Fibroblast of lung (primary cell): ENCODE results near the gene SMIM7. TPM values are rescaled to one million over a fixed set of nuclear protein-coding genes. Genes with fewer than 3 reads are reported as not detected.

Experiments used
- DNase-seq, 2 donors: peaks; one replicate each; pipeline versions ENCODE4 v3.0.0 to v3.0.0-alpha.2; 2010; ENCODE audit warnings: low read depth in 2 of 2
- H2AFZ ChIP-seq: 2 replicates; pipeline ENCODE4 v1.5.1; 2012; ENCODE audit warnings: low read length, control low read depth, inconsistent platforms
- H3K27ac ChIP-seq: 2 replicates; pipeline ENCODE4 v1.5.1; 2011; ENCODE audit warnings: low read length, control low read depth; ENCODE audit not compliant: insufficient read depth
- H3K27me3 ChIP-seq: 2 replicates; pipeline ENCODE4 v1.5.1; 2011; ENCODE audit warnings: mild to moderate bottlenecking, low read length; ENCODE audit not compliant: control insufficient read depth, insufficient read depth
- H3K36me3 ChIP-seq: 2 replicates; pipeline ENCODE4 v1.5.1; 2011; ENCODE audit warnings: low read length; ENCODE audit not compliant: control insufficient read depth, insufficient read depth
- H3K4me1 ChIP-seq: 2 replicates; pipeline ENCODE4 v1.5.1; 2011; ENCODE audit warnings: low read length; ENCODE audit not compliant: control insufficient read depth, insufficient read depth; ENCODE audit errors: extremely low read depth
- H3K4me2 ChIP-seq: 2 replicates; pipeline ENCODE4 v1.5.1; 2011; ENCODE audit warnings: low read length, control low read depth; ENCODE audit not compliant: insufficient read depth; ENCODE audit errors: extremely low read depth
- H3K4me3 ChIP-seq, 4 experiments: fragments of 200-600 bp in 1 of 4; sonication (generic) in 1 of 4; replicated peaks in 1 of 4; 2 replicates each; pipeline ENCODE4 v1.5.1; 2011 to 2016; ENCODE audit warnings: low read length in 4 of 4, low read depth in 3 of 4, mild to moderate bottlenecking in 3 of 4, control low read depth in 2 of 4, inconsistent platforms in 1 of 4, mixed read lengths in 1 of 4; ENCODE audit not compliant: insufficient read depth in 1 of 4; ENCODE audit errors: control extremely low read depth in 1 of 4
- H3K79me2 ChIP-seq: 2 replicates; pipeline ENCODE4 v1.5.1; 2012; ENCODE audit warnings: mild to moderate bottlenecking, low read length, inconsistent platforms; ENCODE audit not compliant: control insufficient read depth, insufficient read depth
- H3K9ac ChIP-seq: 2 replicates; pipeline ENCODE4 v1.5.1; 2011; ENCODE audit warnings: mild to moderate bottlenecking, low read length, control low read depth; ENCODE audit not compliant: insufficient read depth
- H3K9me3 ChIP-seq: 2 replicates; pipeline ENCODE4 v1.5.1; 2012; ENCODE audit warnings: low read depth, low read length; ENCODE audit not compliant: control insufficient read depth, insufficient read depth
- H4K20me1 ChIP-seq: 2 replicates; pipeline ENCODE4 v1.5.1; 2011; ENCODE audit warnings: low read length; ENCODE audit not compliant: control insufficient read depth, insufficient read depth; ENCODE audit errors: extremely low read depth
- CTCF ChIP-seq, 2 donors: IDR thresholded peaks in 1 of 2; conservative IDR thresholded peaks in 1 of 2; 1 replicate in 1 of 2; 2 replicates in 1 of 2; pipeline ENCODE4 v1.5.1; 2011 to 2012; ENCODE audit warnings: low read length in 2 of 2, control low read depth in 1 of 2, inconsistent platforms in 1 of 2, low read depth in 1 of 2, mild to moderate bottlenecking in 1 of 2
- EZH2 ChIP-seq: IDR thresholded peaks from 2 replicates; pipeline ENCODE4 v1.5.1; 2012; ENCODE audit warnings: low read length, control low read depth, mild to moderate bottlenecking; ENCODE audit errors: missing control alignments
- polyA plus RNA-seq, 2 donors: library from polyadenylated mRNA; depleted of rRNA in 1 of 2; stranded (reverse) in 1 of 2; unstranded in 1 of 2; fragments of >200 nt; gene quantifications; 2 replicates each; pipeline ENCODE4 v1.2.1, GENCODE V29; 2011 to 2012; ENCODE audit warnings: missing spikeins in 1 of 2
- total RNA-seq: library from RNA; depleted of rRNA; stranded (reverse); fragments of >200 nt; gene quantifications from 2 replicates; pipeline ENCODE4 v1.2.1, GENCODE V29; 2014

Gene SMIM7
- total and polyA plus RNA-seq, 2 donors (not counting 1 experiment from before 2014, with no cell fraction given): 58.1 to 91.4 TPM

- DNase-seq: no peak
- Histone ChIP-seq H3K27ac (no peak overlapping the region), H3K27me3 (no peaks in the 10 kb centered on the region), H3K79me2 (peaks cover 84% of the 10 kb centered on the region), H3K9ac (no peak overlapping the region), H3K4me3 (no peak overlapping the region), H2AFZ (no peak overlapping the region), H3K36me3 (no peaks in the 10 kb centered on the region), H3K4me1 (no peaks in the 10 kb centered on the region), H3K4me2 (no peak overlapping the region), H4K20me1 (no peaks in the 10 kb centered on the region), H3K9me3 (no peaks in the 10 kb centered on the region)
- TF ChIP-seq CTCF (conservative IDR thresholded peaks at IDR 0.05 in 1 of 2, IDR thresholded peaks at IDR 0.05 in 1 of 2; ENCODE audit: low read depth in 1 of 2, low read length in 2 of 2): no peak
- TF ChIP-seq EZH2: no peak
These were observed 60.1 kb downstream of the SMIM7 start for GRCh38 chr19:16599655-16600346.

- no peak overlapping the region for H3K4me3 ChIP-seq
- H3K27me3 ChIP-seq: no peaks in the 10 kb centered on the region
- no peaks in the 10 kb centered on the region for H3K36me3 ChIP-seq
- H3K9ac ChIP-seq: no peak overlapping the region
- no peak overlapping the region for H2AFZ ChIP-seq
- H3K79me2 ChIP-seq: peaks cover 84% of the 10 kb centered on the region
- H3K9me3 ChIP-seq: no peaks in the 10 kb centered on the region
- H3K27ac ChIP-seq: no peak overlapping the region
- no peak for TF ChIP-seq CTCF (conservative IDR thresholded peaks at IDR 0.05 in 1 of 2, IDR thresholded peaks at IDR 0.05 in 1 of 2; ENCODE audit: low read depth in 1 of 2, low read length in 2 of 2)
- TF ChIP-seq EZH2: no peak
- no peak for DNase-seq
- no peaks in the 10 kb centered on the region for H3K4me1 ChIP-seq
- no peaks in the 10 kb centered on the region for H4K20me1 ChIP-seq
- H3K4me2 ChIP-seq: no peak overlapping the region
These were observed 61.1 kb downstream of the SMIM7 start for GRCh38 chr19:16598848-16599247.

- Histone ChIP-seq H3K9me3 (no peaks in the 10 kb centered on the region), H3K4me3 (no peak overlapping the region), H3K27ac (no peak overlapping the region), H3K4me2 (no peak overlapping the region), H3K9ac (no peak overlapping the region), H3K36me3 (no peaks in the 10 kb centered on the region), H3K27me3 (no peaks in the 10 kb centered on the region), H4K20me1 (no peaks in the 10 kb centered on the region), H3K4me1 (no peaks in the 10 kb centered on the region), H2AFZ (no peak overlapping the region), H3K79me2 (peaks cover 86% of the 10 kb centered on the region)
- DNase-seq: no peak
- TF ChIP-seq EZH2 (no peak), CTCF (conservative IDR thresholded peaks at IDR 0.05 in 1 of 2, IDR thresholded peaks at IDR 0.05 in 1 of 2; ENCODE audit: low read depth in 1 of 2, low read length in 2 of 2) (no peak)
These were observed 63.5 kb downstream of the SMIM7 start for GRCh38 chr19:16596399-16596798.

Other genes starting within 250 kb of the SMIM7 start
- 8.2 and 10.9 TPM in 2 replicates for gene EPS15L1, start 188.2 kb downstream of the SMIM7 start, total RNA-seq
- gene EPS15L1, start 188.2 kb downstream of the SMIM7 start, polyA plus RNA-seq: 11.3 and 16.2 TPM in 2 replicates
- gene CALR3, start 164.0 kb downstream of the SMIM7 start, total RNA-seq: not detected in 2 replicates
- gene CALR3, start 164.0 kb downstream of the SMIM7 start, polyA plus RNA-seq: 0.10 TPM in 1 of 2 replicates, not detected in the other
- gene C19orf44, start 163.8 kb downstream of the SMIM7 start, total RNA-seq: 2.8 and 3.6 TPM in 2 replicates
- 2.8 and 2.9 TPM in 2 replicates for gene C19orf44, start 163.8 kb downstream of the SMIM7 start, polyA plus RNA-seq
- 4.4 and 6.1 TPM in 2 replicates for gene CHERP, start 117.7 kb downstream of the SMIM7 start, total RNA-seq
- 2.4 and 5.2 TPM in 2 replicates for gene CHERP, start 117.7 kb downstream of the SMIM7 start, polyA plus RNA-seq
- 16.9 and 19.0 TPM in 2 replicates for gene SLC35E1, start 87.7 kb downstream of the SMIM7 start, total RNA-seq
- 34.0 and 36.1 TPM in 2 replicates for gene SLC35E1, start 87.7 kb downstream of the SMIM7 start, polyA plus RNA-seq
- 3.3 and 4.5 TPM in 2 replicates for gene MED26, start 31.9 kb downstream of the SMIM7 start, total RNA-seq
- 3.7 TPM in 2 replicates for gene MED26, start 31.9 kb downstream of the SMIM7 start, polyA plus RNA-seq
- 1.8 and 2.0 TPM in 2 replicates for gene TMEM38A, start 995 bp upstream of the SMIM7 start, total RNA-seq
- 1.2 and 1.3 TPM in 2 replicates for gene TMEM38A, start 995 bp upstream of the SMIM7 start, polyA plus RNA-seq
- gene NWD1, start 59.7 kb upstream of the SMIM7 start, total RNA-seq: not detected in 2 replicates
- not detected in 2 replicates for gene NWD1, start 59.7 kb upstream of the SMIM7 start, polyA plus RNA-seq
- 22.3 and 32.9 TPM in 2 replicates for gene SIN3B, start 169.3 kb upstream of the SMIM7 start, total RNA-seq
- 14.9 and 18.9 TPM in 2 replicates for gene SIN3B, start 169.3 kb upstream of the SMIM7 start, polyA plus RNA-seq
- under 0.01 TPM in 1 of 2 replicates, not detected in the other for gene F2RL3, start 228.9 kb upstream of the SMIM7 start, total RNA-seq
- 0.01 and 0.05 TPM in 2 replicates for gene F2RL3, start 228.9 kb upstream of the SMIM7 start, polyA plus RNA-seq